Natural killer cell treated with Interleukin-12 subunit alpha and Interleukin-12 subunit beta and Interleukin-15 and Interleukin-18, amount 100 ng/mL, for 72 hours (primary cell): ENCODE data around the gene PAGE2B. TPM values are rescaled to one million over a fixed set of nuclear protein-coding genes. Genes with fewer than 3 reads are reported as not detected.

Experiments
- ATAC-seq, 2 donors: fragments of 150-1000 bp; cut with Tn5 transposase in 1 of 2; sonication (Bioruptor Pico), chemical (Tn5 transposase) in 1 of 2; 2 replicates each; pipeline ENCODE4 v1.10.0; 2021
- DNase-seq: peaks from one replicate; pipeline ENCODE4 v3.0.0; 2022; ENCODE audit warnings: low spot score
- H3K27ac Mint-ChIP-seq, 2 donors: 1 replicate in 1 of 2; 2 replicates in 1 of 2; pipeline ENCODE4 v1.8.0; 2022; ENCODE audit warnings: mixed read lengths in 2 of 2, mild to moderate bottlenecking in 1 of 2, moderate library complexity in 1 of 2
- H3K27me3 Mint-ChIP-seq, 2 donors: 1 replicate in 1 of 2; 2 replicates in 1 of 2; pipeline ENCODE4 v1.8.0; 2022; ENCODE audit warnings: mixed read lengths in 2 of 2
- H3K36me3 Mint-ChIP-seq: one replicate; pipeline ENCODE4 v1.8.0; 2022; ENCODE audit warnings: mixed read lengths
- H3K4me1 Mint-ChIP-seq, 2 donors: 1 replicate in 1 of 2; 2 replicates in 1 of 2; pipeline ENCODE4 v1.8.0; 2022; ENCODE audit warnings: low read depth in 2 of 2, mixed read lengths in 2 of 2, mild to moderate bottlenecking in 1 of 2
- H3K4me3 Mint-ChIP-seq: one replicate; pipeline ENCODE4 v1.8.0; 2022; ENCODE audit warnings: mixed read lengths
- H3K9me3 Mint-ChIP-seq: 2 replicates; pipeline ENCODE4 v1.8.0; 2022; ENCODE audit warnings: mixed read lengths
- total RNA-seq, 2 donors: library from RNA; stranded (reverse); gene quantifications; one replicate each; pipeline ENCODE4 v1.2.3, GENCODE V29; 2022

Gene PAGE2B
- total RNA-seq, 2 donors from 2014 or later, result not detected

GRCh38 chrX:55120761-55121358 is 46.0 kb downstream of the PAGE2B start:
- H3K36me3 Mint-ChIP-seq, result no peaks in the 10 kb centered on the region
- H3K4me3 Mint-ChIP-seq, result no peak overlapping the region
- ATAC-seq (no peak), DNase-seq (no peak)
- no peak overlapping the region for H3K27ac Mint-ChIP-seq
- H3K9me3 Mint-ChIP-seq, result no peaks in the 10 kb centered on the region
- H3K27me3 Mint-ChIP-seq, result peaks cover 0 to 25% of the 10 kb centered on the region in 2 donors
- peaks cover 9 to 15% of the 10 kb centered on the region in 2 donors for H3K4me1 Mint-ChIP-seq

- DNase-seq (no peak), ATAC-seq (no peak)
- Mint-ChIP-seq H3K27ac (no peak overlapping the region), H3K4me1 (peaks cover 14 to 18% of the 10 kb centered on the region in 2 donors), H3K27me3 (peaks cover 0 to 23% of the 10 kb centered on the region in 2 donors), H3K9me3 (no peaks in the 10 kb centered on the region), H3K4me3 (no peak overlapping the region), H3K36me3 (no peaks in the 10 kb centered on the region)
Measured at GRCh38 chrX:55123900-55124299, 49.1 kb downstream of the PAGE2B start.

- H3K9me3 Mint-ChIP-seq, result no peaks in the 10 kb centered on the region
- DNase-seq (no peak), ATAC-seq (no peak)
- H3K4me1 Mint-ChIP-seq, result peaks cover 3 to 9% of the 10 kb centered on the region in 2 donors
- H3K27ac Mint-ChIP-seq, result no peak overlapping the region
- no peaks in the 10 kb centered on the region for H3K36me3 Mint-ChIP-seq
- peaks cover 0 to 22% of the 10 kb centered on the region in 2 donors for H3K27me3 Mint-ChIP-seq
- H3K4me3 Mint-ChIP-seq, result no peak overlapping the region
Measured at GRCh38 chrX:55127692-55128091, 52.9 kb downstream of the PAGE2B start.

Other genes with a start within 250 kb of the PAGE2B start
- gene TRO, start 154.2 kb upstream of the PAGE2B start, total RNA-seq, result 1 to 10 TPM; 2.1 to 3.0 TPM
- under 1 TPM; 0.24 to 0.81 TPM for gene PFKFB1, start 80.8 kb upstream of the PAGE2B start, total RNA-seq
- 10 to 100 TPM; 24.1 to 34.1 TPM for gene APEX2, start 74.7 kb upstream of the PAGE2B start, total RNA-seq
- not detected for gene ALAS2, start 44.1 kb upstream of the PAGE2B start, total RNA-seq
- not detected for gene PAGE2, start 14.0 kb downstream of the PAGE2B start, total RNA-seq
- gene PAGE5, start 145.3 kb downstream of the PAGE2B start, total RNA-seq, result not detected
- not detected for gene PAGE3, start 189.9 kb downstream of the PAGE2B start, total RNA-seq